Adrenal gland (tissue), 12 donors: ENCODE results near the gene CCDC91. TPM values are rescaled to one million over a fixed set of nuclear protein-coding genes. Genes with fewer than 3 reads are reported as not detected.

Experiments used
- DNase-seq, 7 donors: peaks; one replicate each; pipeline ENCODE4 v3.0.0-alpha.2; 2019 to 2020
- H3K27ac ChIP-seq, 5 donors: fragments of 200-600 bp; sonication (generic) in 4 of 5; 1 replicate in 3 of 5; 2 replicates in 2 of 5; pipeline versions ENCODE4 v1.5.1 to v1.8.0; 2016 to 2020; ENCODE audit warnings: mild to moderate bottlenecking in 1 of 5
- H3K27me3 ChIP-seq: fragments of 200-600 bp; 2 replicates; pipeline ENCODE4 v1.8.0; 2021
- H3K36me3 ChIP-seq, 2 donors: fragments of 200-600 bp; replicated peaks in 1 of 2; 1 replicate in 1 of 2; 2 replicates in 1 of 2; pipeline versions ENCODE4 v1.5.1 to v1.8.0; 2018 to 2022
- H3K4me1 ChIP-seq, 2 donors: fragments of 200-600 bp; replicated peaks in 1 of 2; 1 replicate in 1 of 2; 2 replicates in 1 of 2; pipeline versions ENCODE4 v1.5.1 to v1.8.0; 2018 to 2021
- H3K4me3 ChIP-seq, 4 donors: fragments of 200-600 bp; sonication (generic) in 3 of 4; one replicate each; pipeline ENCODE4 v1.5.1; 2016 to 2018
- H3K9me3 ChIP-seq, 3 donors: fragments of 200-600 bp; sonication (generic) in 1 of 3; replicated peaks in 1 of 3; 1 replicate in 2 of 3; 2 replicates in 1 of 3; pipeline versions ENCODE4 v1.5.1 to v1.8.0; 2016 to 2021
- CTCF ChIP-seq, 6 experiments: fragments of 450-650 bp in 4 of 6; fragments of 200-600 bp in 2 of 6; sonication (generic) in 1 of 6; IDR thresholded peaks; 1 replicate in 5 of 6; 2 replicates in 1 of 6; pipeline versions ENCODE4 v1.5.1 to v1.8.0; 2016 to 2021; ENCODE audit warnings: antibody characterized with exemption in 6 of 6, mild to moderate bottlenecking in 2 of 6, moderate library complexity in 1 of 6
- POLR2A ChIP-seq, 2 donors: fragments of 450-650 bp; IDR thresholded peaks; one replicate each; pipeline ENCODE4 v1.6.1; 2017; ENCODE audit warnings: antibody characterized with exemption in 2 of 2, mild to moderate bottlenecking in 2 of 2, moderate library complexity in 1 of 2
- WGBS, 4 donors: extraction: QIAGEN DNeasy Blood & Tissue Kit in 2 of 4; methylation state at CpG; one replicate each; pipeline versions ENCODE4 v1.1.5 to v1.1.7; 2013 to 2017; 5-methylcytosine and 5-hydroxymethylcytosine counted together
- intact Hi-C, 2 donors: fragments of 100-400 bp; cut with DNase I; formaldehyde crosslinking; loops; one replicate each; pipeline versions ENCODE4 v1.14.1 to v1.15.0; 2022 to 2023
- polyA plus RNA-seq, 3 donors: library from polyadenylated mRNA; stranded (reverse); fragments of 200-250 nt in 2 of 3; fragments of 350-450 nt in 1 of 3; fragmentation: Illumina TruSeq in 1 of 3; extraction: RNeasy Lipid Tissue Mini Kit (QIAGEN cat#74804) in 1 of 3; gene quantifications; one replicate each; pipeline ENCODE4 v1.2.3, GENCODE V29; 2013 to 2014
- total RNA-seq, 9 donors: library from RNA; depleted of rRNA in 4 of 9; stranded (reverse); fragments of >200 nt in 4 of 9; fragments of 120-200 nt in 1 of 9; fragmentation: NEBNext Ultra II Directional in 1 of 9; extraction: Animal tissue kit (Norgen Biotek cat#: 25700) in 1 of 9; gene quantifications; one replicate each; pipeline versions ENCODE4 v1.1.0 to v1.2.4, GENCODE V29; 2013 to 2023
- donor health status: healthy with polysubstance abuse.
- donor health status: Bipolar disorder and iron deficiency.
- donor health status: DM: yes; HTN: yes; CAD: no.
- donor health status: DM: no; HTN: no; CAD: no.
- donor health status: DM: no; HTN: no; CAD: no.
- donor health status: DM: yes; HTN: yes; CAD: no.

The CCDC91 gene
- total and polyA plus RNA-seq, 12 donors: 9.1 to 56.7 (median 33.1) TPM

- Histone ChIP-seq H3K27me3 (no peaks in the 10 kb centered on the region), H3K4me3 (no peak overlapping the region), H3K4me1 (no peaks in the 10 kb centered on the region), H3K27ac (no peak overlapping the region), H3K36me3 (no peaks in the 10 kb centered on the region), H3K9me3 (no peaks in the 10 kb centered on the region)
- no peak for TF ChIP-seq POLR2A (IDR thresholded peaks at IDR 0.05)
- no peak for TF ChIP-seq CTCF (IDR thresholded peaks at IDR 0.05)
- DNase-seq: no peak
- 92 to 95% (median 93%) methylated on average over 5 of the region's 5 CpGs for WGBS, 4 donors
- intact Hi-C loops: no loop called here
Measured at GRCh38 chr12:28158353-28158752, 31.9 kb upstream of the CCDC91 start.

- no peaks in the 10 kb centered on the region for H3K4me1 ChIP-seq
- intact Hi-C loops: no loop called here
- no peak overlapping the region for H3K27ac ChIP-seq
- no peaks in the 10 kb centered on the region for H3K27me3 ChIP-seq
- H3K9me3 ChIP-seq: no peaks in the 10 kb centered on the region
- WGBS, 4 donors: 35 to 42% (median 36%) methylated on average over 1 of the region's 1 CpG
- DNase-seq: no peak
- TF ChIP-seq CTCF (IDR thresholded peaks at IDR 0.05): no peak
- no peak for TF ChIP-seq POLR2A (IDR thresholded peaks at IDR 0.05)
- no peaks in the 10 kb centered on the region for H3K36me3 ChIP-seq
- H3K4me3 ChIP-seq: no peak overlapping the region
Measured at GRCh38 chr12:28159688-28160087, 30.6 kb upstream of the CCDC91 start.

- Histone ChIP-seq H3K4me1 (no peaks in the 10 kb centered on the region), H3K36me3 (no peaks in the 10 kb centered on the region), H3K4me3 (no peak overlapping the region), H3K9me3 (no peaks in the 10 kb centered on the region), H3K27me3 (no peaks in the 10 kb centered on the region), H3K27ac (no peak overlapping the region)
- WGBS, 4 donors: 89 to 94% (median 94%) methylated on average over 5 of the region's 5 CpGs
- TF ChIP-seq POLR2A (IDR thresholded peaks at IDR 0.05): no peak
- no peak for TF ChIP-seq CTCF (IDR thresholded peaks at IDR 0.05)
- intact Hi-C loops: no loop called here
- DNase-seq: no peak
Measured at GRCh38 chr12:28161697-28162096, 28.6 kb upstream of the CCDC91 start.

- 60 to 85% (median 78%) methylated on average over 1 of the region's 1 CpG for WGBS, 4 donors
- Histone ChIP-seq H3K36me3 (no peaks in the 10 kb centered on the region), H3K4me1 (no peaks in the 10 kb centered on the region), H3K27me3 (no peaks in the 10 kb centered on the region), H3K4me3 (no peak overlapping the region), H3K9me3 (no peaks in the 10 kb centered on the region), H3K27ac (no peak overlapping the region)
- no peak for TF ChIP-seq CTCF (IDR thresholded peaks at IDR 0.05)
- TF ChIP-seq POLR2A (IDR thresholded peaks at IDR 0.05): no peak
- intact Hi-C loops: no loop called here
- no peak for DNase-seq
Measured at GRCh38 chr12:28162697-28163096, 27.6 kb upstream of the CCDC91 start.
